ENCODE results near the gene ZNF525. TPM values are rescaled to one million over a fixed set of nuclear protein-coding genes. Genes with fewer than 3 reads are reported as not detected.

The ZNF525 gene
- total RNA-seq, 1 experiment from 2014 or later, result 10.2 TPM

- H3K36me3 ChIP-seq (ENCODE audit: control insufficient read depth in 1 of 2, insufficient read depth in 2 of 2, low read length in 2 of 2), result 0 out of 4 replicates have a peak, but pooled peaks cover 0 to 4% of the 10 kb centered on the region in 2 experiments
- H3K9me3 ChIP-seq (ENCODE audit: control insufficient read depth in 1 of 2, insufficient read depth in 1 of 2, low read depth in 1 of 2, low read length in 2 of 2), result no peaks in the 10 kb centered on the region
- POLR2A ChIA-PET, result no interaction called here
- H3K79me2 ChIP-seq (ENCODE audit: insufficient read depth, low read length), result peaks cover 11% of the 10 kb centered on the region; the same call in 1 of the 2 replicates
- H3K4me2 ChIP-seq (ENCODE audit: low read length), result peak overlapping the region; percentile 94
- RAD21 ChIA-PET (ENCODE audit: low non-redundant PET in 1 of 2, low total read pairs in 2 of 2, uncharacterized antibody in 2 of 2, unreplicated experiment in 2 of 2), result no interaction called here
- no peaks in the 10 kb centered on the region for H4K20me1 ChIP-seq (ENCODE audit: insufficient read depth)
- CTCF ChIA-PET, result no interaction called here
- peak overlapping the region; percentile 81 for H3K9ac ChIP-seq (ENCODE audit: low read length)
- H3K27ac ChIP-seq (ENCODE audit: low read depth, low read length), result peak overlapping the region; percentile 53
- ATAC-seq, result peak; percentile 68
- TSS peak; percentile 76 for BruUV-seq (replicated peaks)
- H3K4me1 ChIP-seq (ENCODE audit: control insufficient read depth in 1 of 2, insufficient read depth in 2 of 2, low read length in 2 of 2), result peaks cover 0 to 4% of the 10 kb centered on the region in 2 experiments; a peak in 1 of 4 replicates
- TF ChIP-seq EZH2phosphoT487 (IDR thresholded peaks at IDR 0.05; ENCODE audit: borderline replicate concordance) (no peak), RAD21 (IDR thresholded peaks at IDR 0.05; ENCODE audit: low read depth) (0 out of 2 replicates have a peak, but pooled peaks have one; percentile 4), CBX3 (IDR thresholded peaks at IDR 0.05; ENCODE audit: low read depth) (0 out of 2 replicates have a peak, but pooled peaks have one; percentile 23)
- H2AFZ ChIP-seq (ENCODE audit: low read depth, low read length, poor library complexity, severe bottlenecking), result peak overlapping the region; percentile 40
- peak overlapping the region; percentile 66 to 86 for H3K4me3 ChIP-seq (replicated peaks in 1 of 2; ENCODE audit: low read depth in 1 of 2, low read length in 2 of 2)
- no peaks in the 10 kb centered on the region for H3K9me2 ChIP-seq (ENCODE audit: insufficient read depth)
- no peak for DNase-seq (ENCODE audit: low read depth, low spot score)
- no peaks in the 10 kb centered on the region for H3K27me3 ChIP-seq (ENCODE audit: insufficient read depth, low read length)
- intact Hi-C loops (cut with micrococcal nuclease), result loop anchor here (5.0 to 10.0 kb wide), 3 partner anchors 34 to 171 kb away; partner anchors contain the start of genes ZNF665 and ZNF845
Observed at GRCh38 chr19:53365899-53366493, 491 bp downstream of the ZNF525 start.

- no peak overlapping the region for H3K9ac ChIP-seq (ENCODE audit: low read length)
- no peak overlapping the region for H3K4me2 ChIP-seq (ENCODE audit: low read length)
- no peaks in the 10 kb centered on the region for H3K27me3 ChIP-seq (ENCODE audit: insufficient read depth, low read length)
- H3K79me2 ChIP-seq (ENCODE audit: insufficient read depth, low read length), result peaks cover 7% of the 10 kb centered on the region; the same call in 1 of the 2 replicates
- no peak for DNase-seq (ENCODE audit: low read depth, low spot score)
- no peaks in the 10 kb centered on the region for H4K20me1 ChIP-seq (ENCODE audit: insufficient read depth)
- no peak overlapping the region for H3K4me3 ChIP-seq (replicated peaks in 1 of 2; ENCODE audit: low read depth in 1 of 2, low read length in 2 of 2)
- RAD21 ChIA-PET (ENCODE audit: low non-redundant PET in 1 of 2, low total read pairs in 2 of 2, uncharacterized antibody in 2 of 2, unreplicated experiment in 2 of 2), result no interaction called here
- no peak overlapping the region for H2AFZ ChIP-seq (ENCODE audit: low read depth, low read length, poor library complexity, severe bottlenecking)
- H3K36me3 ChIP-seq (ENCODE audit: control insufficient read depth in 1 of 2, insufficient read depth in 2 of 2, low read length in 2 of 2), result peaks cover 0 to 27% of the 10 kb centered on the region in 2 experiments; a peak in 2 of 4 replicates
- no peak for ATAC-seq
- POLR2A ChIA-PET, result no interaction called here
- CTCF ChIA-PET, result no interaction called here
- H3K4me1 ChIP-seq (ENCODE audit: control insufficient read depth in 1 of 2, insufficient read depth in 2 of 2, low read length in 2 of 2), result no peaks in the 10 kb centered on the region
- peaks cover 0 to 3% of the 10 kb centered on the region in 2 experiments; a peak in 1 of 4 replicates for H3K9me3 ChIP-seq (ENCODE audit: control insufficient read depth in 1 of 2, insufficient read depth in 1 of 2, low read depth in 1 of 2, low read length in 2 of 2)
- no TSS peak for BruUV-seq (replicated peaks)
- H3K9me2 ChIP-seq (ENCODE audit: insufficient read depth), result no peaks in the 10 kb centered on the region
- intact Hi-C loops (cut with micrococcal nuclease), result no loop called here
- H3K27ac ChIP-seq (ENCODE audit: low read depth, low read length), result no peak overlapping the region
- no peak for TF ChIP-seq CBX3 (IDR thresholded peaks at IDR 0.05; ENCODE audit: low read depth)
- no peak for TF ChIP-seq POLR2A (IDR thresholded peaks at IDR 0.05; ENCODE audit: borderline replicate concordance, extremely low read depth, insufficient read depth, insufficient read length)
- no peak for TF ChIP-seq CEBPB (IDR thresholded peaks at IDR 0.05; ENCODE audit: low read depth)
- no peak for TF ChIP-seq YY1 (IDR thresholded peaks at IDR 0.05; ENCODE audit: extremely low read depth, insufficient replicate concordance, low read depth, low read length)
- TF ChIP-seq ATF3 (IDR thresholded peaks at IDR 0.05), result no peak
- TF ChIP-seq ZBTB33 (IDR thresholded peaks at IDR 0.05; ENCODE audit: extremely low read depth, insufficient replicate concordance, low read length), result no peak
- TF ChIP-seq SIN3A (IDR thresholded peaks at IDR 0.05; ENCODE audit: low read depth), result no peak
- TF ChIP-seq ZNF274 (IDR thresholded peaks at IDR 0.05; ENCODE audit: low read depth, low read length), result no peak
- TF ChIP-seq JUND (IDR thresholded peaks at IDR 0.05), result no peak
- TF ChIP-seq SRF (IDR thresholded peaks at IDR 0.05; ENCODE audit: low read depth), result no peak
- TF ChIP-seq REST (IDR thresholded peaks at IDR 0.05; ENCODE audit: low read depth), result no peak
- no peak for TF ChIP-seq RAD21 (IDR thresholded peaks at IDR 0.05; ENCODE audit: low read depth)
- no peak for TF ChIP-seq SP1 (IDR thresholded peaks at IDR 0.05; ENCODE audit: low read depth)
- no peak for TF ChIP-seq ELF1 (IDR thresholded peaks at IDR 0.05; ENCODE audit: borderline replicate concordance, low read depth)
Observed at GRCh38 chr19:53372196-53372595, 6.7 kb downstream of the ZNF525 start.

All from HCT116 (cell line).